HEK293 (cell line): ENCODE data around the gene STYK1.
A peak's percentile ranks its signal among the peaks of the same experiment; 100 is the strongest.

Experiments used
- CTCF ChIA-PET: fragments of 350-600 bp; formaldehyde crosslinking; extraction: SDS; loops from one replicate; lab custom pipeline; 2021; ENCODE audit warnings: antibody characterized with exemption; lab: Yijun Ruan, JAX
- POLR2A ChIA-PET: fragments of 300-600 bp; formaldehyde crosslinking; extraction: SDS; loops from one replicate; lab custom pipeline; 2020; ENCODE audit warnings: antibody characterized with exemption, inconsistent platforms; lab: Yijun Ruan, JAX
- H3K27ac ChIP-seq: fragments of 200-500 bp; sonication (Bioruptor generic); 2 replicates; pipeline ENCODE4 v1.5.1; 2014; ENCODE audit warnings: low read depth, low read length, control low read depth, inconsistent platforms; ENCODE audit errors: extremely low read depth
- H3K36me3 ChIP-seq, 2 experiments: fragments of 200-500 bp in 1 of 2; sonication (Bioruptor generic) in 1 of 2; 1 replicate in 1 of 2; 2 replicates in 1 of 2; pipeline ENCODE4 v1.5.1; 2014 to 2017; ENCODE audit warnings: inconsistent platforms in 2 of 2, low read length in 2 of 2; ENCODE audit not compliant: control insufficient read depth in 2 of 2, insufficient read depth in 1 of 2
- H3K4me1 ChIP-seq: fragments of 200-500 bp; sonication (Bioruptor generic); 2 replicates; pipeline ENCODE4 v1.5.1; 2014; ENCODE audit warnings: mild to moderate bottlenecking, low read length, inconsistent platforms; ENCODE audit not compliant: control insufficient read depth, insufficient read depth
- H3K4me3 ChIP-seq: 2 replicates; pipeline ENCODE4 v1.5.1; 2011; ENCODE audit warnings: low read depth, mild to moderate bottlenecking, control low read depth, low read length, moderate library complexity
- H3K9me3 ChIP-seq: fragments of 200-500 bp; sonication (Bioruptor generic); 2 replicates; pipeline ENCODE4 v1.5.1; 2014; ENCODE audit warnings: low read depth, low read length, inconsistent platforms; ENCODE audit not compliant: control insufficient read depth, insufficient read depth
- GLIS2 ChIP-seq: fragments of 450-650 bp; formaldehyde crosslinking; IDR thresholded peaks from 2 replicates; pipeline ENCODE4 v1.5.1; 2016; ENCODE audit warnings: missing biosample characterization, missing genetic modification characterization
- MZF1 ChIP-seq: fragments of 450-650 bp; formaldehyde crosslinking; IDR thresholded peaks from 2 replicates; pipeline ENCODE4 v1.5.1; 2017; ENCODE audit warnings: missing biosample characterization, missing genetic modification characterization, borderline replicate concordance
- YY2 ChIP-seq: fragments of 450-650 bp; formaldehyde crosslinking; IDR thresholded peaks from 2 replicates; pipeline ENCODE4 v1.5.1; 2016; ENCODE audit warnings: missing biosample characterization, missing genetic modification characterization
- ZBTB48 ChIP-seq: fragments of 450-650 bp; formaldehyde crosslinking; IDR thresholded peaks from 2 replicates; pipeline ENCODE4 v1.5.1; 2016; ENCODE audit warnings: missing biosample characterization, missing genetic modification characterization
- ZFP37 ChIP-seq: fragments of 450-650 bp; formaldehyde crosslinking; IDR thresholded peaks from 2 replicates; pipeline ENCODE4 v1.5.1; 2016; ENCODE audit warnings: missing biosample characterization, missing genetic modification characterization
- ZNF132 ChIP-seq: fragments of 450-650 bp; formaldehyde crosslinking; IDR thresholded peaks from 2 replicates; pipeline ENCODE4 v1.5.1; 2017; ENCODE audit warnings: missing biosample characterization, missing genetic modification characterization, borderline replicate concordance
- ZNF16 ChIP-seq: fragments of 450-650 bp; formaldehyde crosslinking; IDR thresholded peaks from 2 replicates; pipeline ENCODE4 v1.5.1; 2016; ENCODE audit warnings: low read depth, missing biosample characterization, missing genetic modification characterization
- ZNF274 ChIP-seq, 2 experiments: fragments of 200-500 bp in 1 of 2; fragments of 450-650 bp in 1 of 2; sonication (Bioruptor generic) in 1 of 2; formaldehyde crosslinking in 1 of 2; IDR thresholded peaks; 2 replicates each; pipeline versions ENCODE4 v1.5.1 to v1.6.1; 2014 to 2016; ENCODE audit warnings: borderline replicate concordance in 1 of 2, inconsistent platforms in 1 of 2, low read length in 1 of 2, missing biosample characterization in 1 of 2, missing genetic modification characterization in 1 of 2
- ZNF473 ChIP-seq: fragments of 450-650 bp; formaldehyde crosslinking; IDR thresholded peaks from 2 replicates; pipeline ENCODE4 v1.5.1; 2017; ENCODE audit warnings: missing biosample characterization, missing genetic modification characterization
- ZNF510 ChIP-seq: fragments of 450-650 bp; formaldehyde crosslinking; IDR thresholded peaks from 2 replicates; pipeline ENCODE4 v1.5.1; 2018; ENCODE audit warnings: mild to moderate bottlenecking, missing genetic modification characterization, missing biosample characterization; ENCODE audit not compliant: insufficient replicate concordance
- ZNF529 ChIP-seq: fragments of 450-650 bp; formaldehyde crosslinking; IDR thresholded peaks from 2 replicates; pipeline ENCODE4 v1.5.1; 2017; ENCODE audit warnings: missing genetic modification characterization, missing biosample characterization; ENCODE audit not compliant: insufficient replicate concordance
- ZNF549 ChIP-seq: fragments of 450-650 bp; IDR thresholded peaks from 2 replicates; pipeline ENCODE4 v1.5.1; 2018; ENCODE audit warnings: missing biosample characterization, missing genetic modification characterization, mild to moderate bottlenecking, inconsistent platforms, moderate library complexity
- ZNF558 ChIP-seq: fragments of 450-650 bp; formaldehyde crosslinking; IDR thresholded peaks from 2 replicates; pipeline ENCODE4 v1.5.1; 2016; ENCODE audit warnings: missing biosample characterization, missing genetic modification characterization
- ZNF664 ChIP-seq: fragments of 450-650 bp; formaldehyde crosslinking; IDR thresholded peaks from 2 replicates; pipeline ENCODE4 v1.5.1; 2016; ENCODE audit warnings: missing biosample characterization, missing genetic modification characterization
- ZNF776 ChIP-seq: fragments of 450-650 bp; formaldehyde crosslinking; IDR thresholded peaks from 2 replicates; pipeline ENCODE4 v1.5.0; 2017; ENCODE audit warnings: missing biosample characterization, missing genetic modification characterization, borderline replicate concordance
- ZNF777 ChIP-seq: fragments of 450-650 bp; formaldehyde crosslinking; IDR thresholded peaks from 2 replicates; pipeline ENCODE4 v1.5.1; 2017; ENCODE audit warnings: missing biosample characterization, missing genetic modification characterization, borderline replicate concordance
- ZNF837 ChIP-seq: fragments of 450-650 bp; formaldehyde crosslinking; IDR thresholded peaks from 2 replicates; pipeline ENCODE4 v1.5.1; 2016; ENCODE audit warnings: missing biosample characterization, missing genetic modification characterization
- ZSCAN23 ChIP-seq: fragments of 450-650 bp; formaldehyde crosslinking; IDR thresholded peaks from 2 replicates; pipeline ENCODE4 v1.5.1; 2016; ENCODE audit warnings: missing biosample characterization, missing genetic modification characterization
- TF ChIP-seq, protein P1 (sequence below): fragments of 450-650 bp; IDR thresholded peaks from 2 replicates; pipeline ENCODE4 v1.5.1; 2018; ENCODE audit warnings: missing biosample characterization, mild to moderate bottlenecking, missing genetic modification characterization
- TF ChIP-seq, protein P2 (sequence below): fragments of 450-650 bp; formaldehyde crosslinking; IDR thresholded peaks from 2 replicates; pipeline ENCODE4 v1.5.1; 2017; ENCODE audit warnings: missing biosample characterization, missing genetic modification characterization
- TF ChIP-seq, protein P3 (sequence below): fragments of 450-650 bp; formaldehyde crosslinking; IDR thresholded peaks from 2 replicates; pipeline ENCODE4 v1.5.1; 2016; ENCODE audit warnings: missing biosample characterization, missing genetic modification characterization
- TF ChIP-seq, protein P4 (sequence below): fragments of 450-650 bp; formaldehyde crosslinking; IDR thresholded peaks from 2 replicates; pipeline ENCODE4 v1.5.1; 2016; ENCODE audit warnings: missing biosample characterization, missing genetic modification characterization

STYK1 gene

DNA sequence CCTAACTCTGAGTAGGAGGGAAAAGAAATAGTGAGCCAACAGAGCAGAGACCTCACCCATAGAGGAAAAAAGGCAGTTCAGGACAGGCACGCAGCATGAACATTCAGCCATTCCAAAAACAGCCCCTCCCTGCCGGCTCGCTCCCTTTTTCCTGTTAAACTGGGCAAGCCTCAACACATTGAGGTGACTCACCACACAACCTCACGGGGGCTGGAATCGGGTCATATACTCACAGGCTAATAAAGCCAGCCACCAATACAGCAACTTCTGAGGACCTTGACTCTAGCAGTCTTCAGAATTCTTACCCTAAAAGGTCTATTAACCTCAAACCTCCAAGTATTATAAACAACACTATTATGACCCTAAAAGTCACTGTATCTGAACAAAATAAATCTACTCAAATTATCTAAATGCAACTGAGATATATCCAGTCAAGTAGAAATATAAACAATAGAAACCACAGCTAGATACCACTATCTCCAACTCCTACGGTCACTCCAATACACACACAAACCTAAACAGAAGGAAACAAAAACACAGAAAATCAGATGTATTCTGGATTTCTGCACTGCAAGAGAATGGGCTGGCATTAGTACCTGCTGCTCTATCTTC lies 43.0 kb upstream of the STYK1 start (continued):
- TF ChIP-seq, protein P1, sequence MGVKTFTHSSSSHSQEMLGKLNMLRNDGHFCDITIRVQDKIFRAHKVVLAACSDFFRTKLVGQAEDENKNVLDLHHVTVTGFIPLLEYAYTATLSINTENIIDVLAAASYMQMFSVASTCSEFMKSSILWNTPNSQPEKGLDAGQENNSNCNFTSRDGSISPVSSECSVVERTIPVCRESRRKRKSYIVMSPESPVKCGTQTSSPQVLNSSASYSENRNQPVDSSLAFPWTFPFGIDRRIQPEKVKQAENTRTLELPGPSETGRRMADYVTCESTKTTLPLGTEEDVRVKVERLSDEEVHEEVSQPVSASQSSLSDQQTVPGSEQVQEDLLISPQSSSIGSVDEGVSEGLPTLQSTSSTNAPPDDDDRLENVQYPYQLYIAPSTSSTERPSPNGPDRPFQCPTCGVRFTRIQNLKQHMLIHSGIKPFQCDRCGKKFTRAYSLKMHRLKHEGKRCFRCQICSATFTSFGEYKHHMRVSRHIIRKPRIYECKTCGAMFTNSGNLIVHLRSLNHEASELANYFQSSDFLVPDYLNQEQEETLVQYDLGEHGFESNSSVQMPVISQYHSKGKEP (tag by site-specific recombination), result peak; percentile 26; the same call in 1 of the 2 replicates
- TF ChIP-seq, protein P2, sequence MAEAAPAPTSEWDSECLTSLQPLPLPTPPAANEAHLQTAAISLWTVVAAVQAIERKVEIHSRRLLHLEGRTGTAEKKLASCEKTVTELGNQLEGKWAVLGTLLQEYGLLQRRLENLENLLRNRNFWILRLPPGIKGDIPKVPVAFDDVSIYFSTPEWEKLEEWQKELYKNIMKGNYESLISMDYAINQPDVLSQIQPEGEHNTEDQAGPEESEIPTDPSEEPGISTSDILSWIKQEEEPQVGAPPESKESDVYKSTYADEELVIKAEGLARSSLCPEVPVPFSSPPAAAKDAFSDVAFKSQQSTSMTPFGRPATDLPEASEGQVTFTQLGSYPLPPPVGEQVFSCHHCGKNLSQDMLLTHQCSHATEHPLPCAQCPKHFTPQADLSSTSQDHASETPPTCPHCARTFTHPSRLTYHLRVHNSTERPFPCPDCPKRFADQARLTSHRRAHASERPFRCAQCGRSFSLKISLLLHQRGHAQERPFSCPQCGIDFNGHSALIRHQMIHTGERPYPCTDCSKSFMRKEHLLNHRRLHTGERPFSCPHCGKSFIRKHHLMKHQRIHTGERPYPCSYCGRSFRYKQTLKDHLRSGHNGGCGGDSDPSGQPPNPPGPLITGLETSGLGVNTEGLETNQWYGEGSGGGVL (tag by site-specific recombination), result no peak
- TF ChIP-seq, protein P3, sequence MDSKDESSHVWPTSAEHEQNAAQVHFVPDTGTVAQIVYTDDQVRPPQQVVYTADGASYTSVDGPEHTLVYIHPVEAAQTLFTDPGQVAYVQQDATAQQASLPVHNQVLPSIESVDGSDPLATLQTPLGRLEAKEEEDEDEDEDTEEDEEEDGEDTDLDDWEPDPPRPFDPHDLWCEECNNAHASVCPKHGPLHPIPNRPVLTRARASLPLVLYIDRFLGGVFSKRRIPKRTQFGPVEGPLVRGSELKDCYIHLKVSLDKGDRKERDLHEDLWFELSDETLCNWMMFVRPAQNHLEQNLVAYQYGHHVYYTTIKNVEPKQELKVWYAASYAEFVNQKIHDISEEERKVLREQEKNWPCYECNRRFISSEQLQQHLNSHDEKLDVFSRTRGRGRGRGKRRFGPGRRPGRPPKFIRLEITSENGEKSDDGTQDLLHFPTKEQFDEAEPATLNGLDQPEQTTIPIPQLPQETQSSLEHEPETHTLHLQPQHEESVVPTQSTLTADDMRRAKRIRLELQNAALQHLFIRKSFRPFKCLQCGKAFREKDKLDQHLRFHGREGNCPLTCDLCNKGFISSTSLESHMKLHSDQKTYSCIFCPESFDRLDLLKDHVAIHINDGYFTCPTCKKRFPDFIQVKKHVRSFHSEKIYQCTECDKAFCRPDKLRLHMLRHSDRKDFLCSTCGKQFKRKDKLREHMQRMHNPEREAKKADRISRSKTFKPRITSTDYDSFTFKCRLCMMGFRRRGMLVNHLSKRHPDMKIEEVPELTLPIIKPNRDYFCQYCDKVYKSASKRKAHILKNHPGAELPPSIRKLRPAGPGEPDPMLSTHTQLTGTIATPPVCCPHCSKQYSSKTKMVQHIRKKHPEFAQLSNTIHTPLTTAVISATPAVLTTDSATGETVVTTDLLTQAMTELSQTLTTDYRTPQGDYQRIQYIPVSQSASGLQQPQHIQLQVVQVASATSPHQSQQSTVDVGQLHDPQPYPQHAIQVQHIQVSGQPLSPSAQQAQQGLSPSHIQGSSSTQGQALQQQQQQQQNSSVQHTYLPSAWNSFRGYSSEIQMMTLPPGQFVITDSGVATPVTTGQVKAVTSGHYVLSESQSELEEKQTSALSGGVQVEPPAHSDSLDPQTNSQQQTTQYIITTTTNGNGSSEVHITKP (tag by site-specific recombination), result peak; percentile 50
- TF ChIP-seq ZNF473 (tag by site-specific recombination) (no peak), ZNF776 (tag by site-specific recombination) (no peak), ZBTB48 (tag by site-specific recombination) (0 out of 2 replicates have a peak, but pooled peaks have one; percentile 31), MZF1 (tag by site-specific recombination) (no peak)

DNA sequence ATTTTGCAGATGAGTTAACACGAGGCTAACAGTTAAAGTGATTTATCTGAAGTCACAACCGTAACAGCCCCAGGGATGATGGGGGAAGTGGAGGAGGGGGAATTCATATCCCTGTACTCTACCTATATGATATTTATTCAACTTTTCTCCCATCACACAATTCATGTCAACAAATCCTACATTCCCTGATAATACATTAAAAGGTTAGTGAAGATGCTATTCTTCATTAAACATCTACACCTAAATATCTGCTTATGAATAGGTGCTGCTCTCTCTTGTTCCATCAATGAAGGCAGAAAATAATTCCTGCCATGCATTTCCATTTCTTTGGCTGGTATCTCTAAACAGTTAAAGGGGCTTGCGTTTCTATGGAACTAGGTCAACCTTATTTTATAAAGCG lies 42.4 kb upstream of the STYK1 start:
- Histone ChIP-seq H3K27ac (peak overlapping the region; percentile 66), H3K36me3 (peaks cover 42 to 50% of the 10 kb centered on the region in 2 experiments), H3K4me3 (peak overlapping the region; percentile 10), H3K9me3 (no peaks in the 10 kb centered on the region), H3K4me1 (peaks cover 36% of the 10 kb centered on the region)
- ChIA-PET CTCF (interaction anchor here (1.0 kb wide), 1 partner anchor 33 kb away, joined by 3 read pairs; no protein-coding TSS in a partner anchor), POLR2A (interaction anchor here (1.3 to 1.6 kb wide), 3 partner anchors 8 to 504 kb away, joined by 3 to 4 read pairs (median 3); partner anchors contain the start of gene GABARAPL1)
- TF ChIP-seq ZNF510 (no peak), ZNF664 (tag by site-specific recombination) (peak; percentile 86)

DNA sequence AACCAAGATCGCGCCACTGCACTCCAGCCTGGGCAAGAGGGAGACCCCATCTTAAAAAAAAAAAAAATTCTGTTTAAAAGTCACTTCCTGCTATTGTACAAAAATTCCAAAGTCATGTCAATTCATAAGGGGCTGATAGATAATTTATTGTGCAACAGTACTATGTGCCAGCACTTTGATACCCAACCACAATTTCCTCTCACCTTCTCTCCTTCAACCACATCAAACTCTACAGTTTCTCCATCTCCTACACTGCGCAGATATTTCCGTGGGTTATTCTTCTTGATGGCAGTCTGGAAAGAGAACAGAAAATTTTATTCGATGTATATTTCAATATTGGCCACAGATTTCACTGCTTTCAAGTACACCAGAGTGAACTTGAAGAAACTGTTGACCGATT lies 41.6 kb upstream of the STYK1 start:
- H3K9me3 ChIP-seq, result no peaks in the 10 kb centered on the region
- H3K27ac ChIP-seq, result no peak overlapping the region
- H3K36me3 ChIP-seq, result peaks cover 49 to 54% of the 10 kb centered on the region in 2 experiments
- CTCF ChIA-PET, result no interaction called here
- H3K4me3 ChIP-seq, result no peak overlapping the region
- H3K4me1 ChIP-seq, result peaks cover 31% of the 10 kb centered on the region
- POLR2A ChIA-PET, result no interaction called here
- TF ChIP-seq GLIS2 (tag by site-specific recombination) (no peak), ZNF274 (IDR thresholded peaks at IDR 0.05; ENCODE audit: low read length) (no peak), ZNF274 (tag by site-specific recombination; IDR thresholded peaks at IDR 0.05; ENCODE audit: borderline replicate concordance) (no peak), ZNF529 (tag by site-specific recombination) (no peak), ZNF558 (tag by site-specific recombination) (no peak), ZNF549 (tag by site-specific recombination) (no peak), YY2 (no peak), ZNF777 (tag by site-specific recombination) (no peak), ZNF16 (tag by site-specific recombination) (no peak), ZFP37 (no peak), ZNF837 (no peak), ZNF132 (tag by site-specific recombination) (no peak), ZSCAN23 (tag by site-specific recombination) (no peak)
- TF ChIP-seq, protein P4, sequence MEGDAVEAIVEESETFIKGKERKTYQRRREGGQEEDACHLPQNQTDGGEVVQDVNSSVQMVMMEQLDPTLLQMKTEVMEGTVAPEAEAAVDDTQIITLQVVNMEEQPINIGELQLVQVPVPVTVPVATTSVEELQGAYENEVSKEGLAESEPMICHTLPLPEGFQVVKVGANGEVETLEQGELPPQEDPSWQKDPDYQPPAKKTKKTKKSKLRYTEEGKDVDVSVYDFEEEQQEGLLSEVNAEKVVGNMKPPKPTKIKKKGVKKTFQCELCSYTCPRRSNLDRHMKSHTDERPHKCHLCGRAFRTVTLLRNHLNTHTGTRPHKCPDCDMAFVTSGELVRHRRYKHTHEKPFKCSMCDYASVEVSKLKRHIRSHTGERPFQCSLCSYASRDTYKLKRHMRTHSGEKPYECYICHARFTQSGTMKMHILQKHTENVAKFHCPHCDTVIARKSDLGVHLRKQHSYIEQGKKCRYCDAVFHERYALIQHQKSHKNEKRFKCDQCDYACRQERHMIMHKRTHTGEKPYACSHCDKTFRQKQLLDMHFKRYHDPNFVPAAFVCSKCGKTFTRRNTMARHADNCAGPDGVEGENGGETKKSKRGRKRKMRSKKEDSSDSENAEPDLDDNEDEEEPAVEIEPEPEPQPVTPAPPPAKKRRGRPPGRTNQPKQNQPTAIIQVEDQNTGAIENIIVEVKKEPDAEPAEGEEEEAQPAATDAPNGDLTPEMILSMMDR, result no peak
